Activated CD4-positive, alpha-beta memory T cell treated with anti-CD3 and anti-CD28 coated beads, Interleukin-2, amount 10 ng/mL, durations not matched to agents 7 days and 5 days (primary cell): ENCODE data around the gene ITGAV. TPM values are rescaled to one million over a fixed set of nuclear protein-coding genes. Genes with fewer than 3 reads are reported as not detected.

Source experiments
- CTCF ChIA-PET: fragments of 350-600 bp; sonication (Branson Sonifier 250); formaldehyde crosslinking; loops from one replicate; lab custom pipeline; 2021; ENCODE audit warnings: antibody characterized with exemption, inconsistent platforms; lab: Charles Lee
- POLR2A ChIA-PET: fragments of 350-600 bp; sonication (Branson Sonifier 250); formaldehyde crosslinking; loops from one replicate; lab custom pipeline; 2021; ENCODE audit warnings: antibody characterized with exemption; lab: Charles Lee
- DNase-seq: peaks from one replicate; pipeline ENCODE4 v3.0.0-alpha.2; 2020
- H3K27ac Mint-ChIP-seq: one replicate; pipeline ENCODE4 v1.8.0; 2021; ENCODE audit warnings: mild to moderate bottlenecking, mixed read lengths
- H3K27me3 Mint-ChIP-seq: one replicate; pipeline ENCODE4 v1.8.0; 2021; ENCODE audit warnings: mixed read lengths
- H3K36me3 Mint-ChIP-seq: one replicate; pipeline ENCODE4 v1.8.0; 2021; ENCODE audit warnings: low read depth, mixed read lengths
- H3K4me1 Mint-ChIP-seq: one replicate; pipeline ENCODE4 v1.8.0; 2021; ENCODE audit warnings: mixed read lengths
- H3K4me3 Mint-ChIP-seq: one replicate; pipeline ENCODE4 v1.8.0; 2021; ENCODE audit warnings: mild to moderate bottlenecking, mixed read lengths
- H3K9me3 Mint-ChIP-seq: one replicate; pipeline ENCODE4 v1.8.0; 2021; ENCODE audit warnings: mixed read lengths
- total RNA-seq, 2 experiments: library from RNA; stranded (reverse); gene quantifications; one replicate each; pipeline ENCODE4 v1.2.3, GENCODE V29; 2021

ITGAV gene
- total RNA-seq, 2 experiments from 2014 or later, result 9.8 to 10.2 TPM

DNA sequence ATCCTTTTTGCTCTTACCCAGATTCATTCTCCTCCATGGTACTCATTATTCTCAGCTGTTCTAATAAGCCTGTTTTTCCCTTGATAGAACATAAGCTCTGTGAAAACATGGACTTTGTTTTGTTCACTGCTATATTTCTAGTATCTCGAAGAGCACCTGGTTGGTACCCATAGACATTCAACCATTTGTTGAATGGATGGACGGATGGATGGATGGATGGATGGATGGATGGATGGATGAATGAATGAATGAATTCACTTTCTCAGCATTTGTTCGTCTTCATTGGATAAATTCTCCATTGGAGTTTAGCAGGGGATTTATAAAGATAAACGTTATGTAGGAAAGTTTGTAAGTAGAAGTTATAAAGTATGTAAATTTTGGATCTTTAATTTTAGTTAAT, 106.9 kb downstream of the ITGAV start:
- H3K4me1 Mint-ChIP-seq, result peaks cover 14% of the 10 kb centered on the region
- H3K27me3 Mint-ChIP-seq, result peaks cover 54% of the 10 kb centered on the region
- ChIA-PET POLR2A (no interaction called here), CTCF (no interaction called here)
- no peaks in the 10 kb centered on the region for H3K9me3 Mint-ChIP-seq
- no peak for DNase-seq
- no peak overlapping the region for H3K4me3 Mint-ChIP-seq
- H3K36me3 Mint-ChIP-seq, result no peaks in the 10 kb centered on the region
- H3K27ac Mint-ChIP-seq, result no peak overlapping the region

DNA sequence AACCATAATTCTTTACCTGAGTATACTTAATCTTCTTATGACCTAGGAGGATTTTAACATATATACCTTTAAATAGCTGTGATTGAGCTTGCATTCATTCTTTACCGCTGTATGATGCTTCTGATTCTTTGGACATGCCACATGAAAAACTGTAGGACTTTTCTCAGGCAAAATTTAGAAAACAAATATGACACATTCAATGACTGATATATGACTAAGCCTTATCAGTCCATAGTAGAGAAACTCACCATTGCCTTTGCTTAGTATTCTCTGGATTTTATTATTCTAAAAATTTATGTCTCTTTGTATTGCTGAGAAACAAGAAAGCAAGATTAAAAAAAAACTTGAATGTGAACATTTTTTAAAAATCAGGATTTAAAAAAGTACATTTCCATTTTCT, 107.7 kb downstream of the ITGAV start:
- no peak overlapping the region for H3K27ac Mint-ChIP-seq
- CTCF ChIA-PET, result no interaction called here
- POLR2A ChIA-PET, result no interaction called here
- no peak overlapping the region for H3K4me3 Mint-ChIP-seq
- DNase-seq, result no peak
- H3K9me3 Mint-ChIP-seq, result no peaks in the 10 kb centered on the region
- H3K4me1 Mint-ChIP-seq, result peaks cover 14% of the 10 kb centered on the region
- H3K27me3 Mint-ChIP-seq, result peaks cover 50% of the 10 kb centered on the region
- H3K36me3 Mint-ChIP-seq, result no peaks in the 10 kb centered on the region

DNA sequence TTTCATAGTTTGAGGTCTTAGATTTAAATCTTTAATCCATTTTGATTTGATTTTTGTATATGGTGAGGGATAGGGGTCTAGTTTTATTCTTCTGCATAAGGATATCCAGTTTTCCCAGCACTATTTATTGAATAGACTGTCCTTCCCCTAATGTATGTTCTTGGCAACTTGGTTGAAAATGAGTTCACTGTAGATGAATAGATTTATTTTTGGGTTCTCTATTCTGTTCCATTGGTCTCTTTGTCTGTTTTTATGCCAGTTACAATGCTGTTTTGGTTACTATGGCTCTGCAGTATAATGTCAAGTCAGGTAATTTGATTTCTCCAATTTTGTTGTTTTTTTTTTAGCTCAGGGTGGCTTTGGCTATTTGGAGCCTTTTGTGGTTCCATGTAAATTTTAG, 109.9 kb downstream of the ITGAV start:
- H3K4me1 Mint-ChIP-seq, result peaks cover 8% of the 10 kb centered on the region
- POLR2A ChIA-PET, result no interaction called here
- CTCF ChIA-PET, result no interaction called here
- peaks cover 40% of the 10 kb centered on the region for H3K27me3 Mint-ChIP-seq
- no peaks in the 10 kb centered on the region for H3K36me3 Mint-ChIP-seq
- H3K27ac Mint-ChIP-seq, result no peak overlapping the region
- no peaks in the 10 kb centered on the region for H3K9me3 Mint-ChIP-seq
- DNase-seq, result no peak
- no peak overlapping the region for H3K4me3 Mint-ChIP-seq

DNA sequence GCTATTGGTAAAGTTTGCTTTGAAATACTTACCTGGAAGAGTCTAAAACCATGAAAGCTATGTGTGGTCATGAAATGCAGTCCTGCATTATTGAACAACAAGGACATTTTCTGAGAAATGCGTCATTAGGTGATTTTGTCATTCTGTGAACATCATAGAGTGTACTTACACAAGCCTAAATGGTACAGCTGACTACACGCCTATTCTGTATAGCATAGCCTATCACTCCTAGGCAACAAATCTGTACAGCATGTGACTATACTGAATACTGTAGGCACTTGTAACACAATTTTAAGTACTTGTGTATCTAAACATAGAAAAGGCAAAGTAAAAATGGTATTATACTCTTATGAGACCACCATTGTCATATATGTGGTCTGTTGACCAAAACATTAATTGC, 112.2 kb downstream of the ITGAV start:
- no peak overlapping the region for H3K4me3 Mint-ChIP-seq

DNA sequence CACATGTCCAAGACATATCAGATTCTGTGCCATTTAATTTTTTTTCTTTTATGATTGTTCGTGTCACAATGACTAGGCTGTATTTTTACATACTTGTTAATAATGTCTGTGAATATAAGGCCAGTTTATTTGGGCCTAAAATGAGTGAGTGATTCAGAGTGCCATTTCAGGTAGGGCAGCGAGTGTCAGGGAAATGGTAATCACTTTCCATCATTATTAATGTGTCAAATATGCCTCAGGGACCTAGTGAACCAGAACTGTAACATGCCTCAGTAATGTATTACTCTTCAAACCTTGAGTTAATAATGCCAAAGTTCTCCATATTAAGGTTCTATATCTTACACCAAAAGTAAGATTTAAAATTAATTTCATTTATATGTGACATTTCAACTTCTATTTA, 112.6 kb downstream of the ITGAV start:
- Mint-ChIP-seq H3K27ac (no peak overlapping the region), H3K4me3 (no peak overlapping the region), H3K4me1 (no peaks in the 10 kb centered on the region), H3K9me3 (no peaks in the 10 kb centered on the region), H3K27me3 (peaks cover 24% of the 10 kb centered on the region), H3K36me3 (no peaks in the 10 kb centered on the region)
- DNase-seq, result no peak
- ChIA-PET CTCF (no interaction called here), POLR2A (no interaction called here)

More for the DNA sequence above, 112.2 kb downstream of the ITGAV start:
- Mint-ChIP-seq H3K9me3 (no peaks in the 10 kb centered on the region), H3K36me3 (no peaks in the 10 kb centered on the region), H3K27me3 (peaks cover 24% of the 10 kb centered on the region), H3K27ac (no peak overlapping the region), H3K4me1 (no peaks in the 10 kb centered on the region)
- ChIA-PET CTCF (no interaction called here), POLR2A (no interaction called here)
- DNase-seq, result no peak

DNA sequence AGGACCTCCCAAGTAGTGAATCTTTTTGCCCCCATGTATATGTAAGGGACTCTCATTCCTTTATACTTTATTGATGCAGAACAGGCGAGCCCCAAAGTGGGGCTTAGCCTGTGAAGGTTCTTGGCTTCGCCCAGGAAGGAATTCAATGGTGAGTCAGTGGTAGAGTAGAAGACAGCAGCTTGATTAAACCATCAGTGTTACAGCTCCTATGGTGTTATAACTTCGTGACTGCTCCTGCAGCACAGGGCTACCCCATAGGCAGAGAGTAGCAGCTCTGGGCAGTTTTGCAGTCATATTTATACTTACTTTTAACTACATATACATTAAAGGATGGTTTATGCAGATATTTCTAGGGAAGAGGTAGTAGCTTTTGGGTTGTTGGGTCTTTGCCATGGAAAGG, 115.0 kb downstream of the ITGAV start:
- ChIA-PET CTCF (no interaction called here), POLR2A (no interaction called here)
- Mint-ChIP-seq H3K36me3 (no peaks in the 10 kb centered on the region), H3K27ac (no peak overlapping the region), H3K27me3 (peaks cover 13% of the 10 kb centered on the region), H3K4me1 (no peaks in the 10 kb centered on the region), H3K9me3 (no peaks in the 10 kb centered on the region), H3K4me3 (no peak overlapping the region)
- no peak for DNase-seq

DNA sequence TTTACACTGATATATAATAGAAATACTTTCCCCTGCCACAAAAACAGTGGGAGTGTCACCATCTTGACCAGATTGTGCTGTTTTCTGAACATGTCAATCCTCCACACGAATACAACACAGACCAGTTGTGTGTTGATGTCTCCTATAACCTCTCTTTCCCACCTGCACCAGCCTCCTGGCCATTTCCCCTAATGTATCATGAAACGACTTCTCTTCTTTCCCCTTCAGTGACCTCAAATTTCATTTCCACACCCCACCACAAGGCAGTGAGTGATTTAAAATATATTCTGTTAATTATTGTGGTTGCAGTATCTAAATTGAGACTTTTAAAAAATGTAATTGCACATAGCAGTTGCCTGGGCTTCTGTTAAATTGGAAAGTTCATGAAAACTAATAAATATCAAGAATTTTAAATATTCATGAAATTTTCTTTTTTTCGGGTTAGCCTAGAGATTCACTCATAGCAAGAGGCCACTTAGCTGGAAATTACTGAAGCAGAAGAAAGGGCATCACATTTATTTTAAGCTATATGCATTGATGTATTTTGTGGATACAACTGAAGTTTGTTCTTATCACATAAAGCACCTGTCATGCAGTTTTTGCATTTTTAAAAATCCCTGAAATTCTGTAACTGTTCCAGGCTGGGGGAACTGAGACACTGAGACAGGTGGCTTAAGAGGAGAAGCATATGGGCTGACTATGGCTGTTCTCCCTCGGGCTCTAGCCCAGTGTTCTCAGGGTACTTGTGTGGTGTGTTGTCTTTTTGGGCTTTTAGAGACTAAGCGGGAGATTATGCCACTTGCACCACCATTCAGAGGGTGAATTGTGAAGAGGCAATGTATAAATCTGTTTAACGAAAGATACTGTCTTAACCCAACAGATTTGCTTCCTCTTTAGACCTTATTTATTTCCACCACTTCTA, 119.9 kb downstream of the ITGAV start:
- POLR2A ChIA-PET, result no interaction called here
- CTCF ChIA-PET, result no interaction called here
- Mint-ChIP-seq H3K36me3 (no peaks in the 10 kb centered on the region), H3K4me1 (no peaks in the 10 kb centered on the region), H3K27me3 (peaks cover 3% of the 10 kb centered on the region), H3K4me3 (no peak overlapping the region), H3K9me3 (no peaks in the 10 kb centered on the region), H3K27ac (no peak overlapping the region)
- no peak for DNase-seq

DNA sequence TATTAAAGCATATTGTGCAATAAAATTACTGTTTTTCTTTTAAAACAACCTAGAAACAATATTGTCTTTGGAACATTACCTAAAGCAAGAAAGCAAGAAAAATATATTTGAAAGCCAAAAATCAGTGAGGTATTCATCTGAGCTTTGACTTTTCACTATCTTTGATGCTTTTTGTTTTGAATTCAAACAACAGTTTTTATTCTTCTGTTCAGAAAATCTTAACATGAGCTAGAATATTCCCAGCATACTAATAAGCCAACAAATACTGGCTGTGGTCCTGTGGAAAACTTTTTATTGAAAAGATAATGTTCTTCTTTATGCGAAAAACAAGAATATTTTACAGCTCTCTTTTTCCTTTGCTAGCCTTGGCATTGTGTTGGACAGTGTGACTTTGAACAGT, 123.8 kb downstream of the ITGAV start:
- CTCF ChIA-PET, result interaction anchor here (0.7 kb wide), 1 partner anchor 25 kb away, joined by 4 read pairs; no protein-coding TSS in a partner anchor
- H3K27me3 Mint-ChIP-seq, result peaks cover 2% of the 10 kb centered on the region
- no peak for DNase-seq
- H3K36me3 Mint-ChIP-seq, result no peaks in the 10 kb centered on the region
- H3K27ac Mint-ChIP-seq, result no peak overlapping the region
- H3K9me3 Mint-ChIP-seq, result no peaks in the 10 kb centered on the region
- no peaks in the 10 kb centered on the region for H3K4me1 Mint-ChIP-seq
- no peak overlapping the region for H3K4me3 Mint-ChIP-seq
- POLR2A ChIA-PET, result no interaction called here

DNA sequence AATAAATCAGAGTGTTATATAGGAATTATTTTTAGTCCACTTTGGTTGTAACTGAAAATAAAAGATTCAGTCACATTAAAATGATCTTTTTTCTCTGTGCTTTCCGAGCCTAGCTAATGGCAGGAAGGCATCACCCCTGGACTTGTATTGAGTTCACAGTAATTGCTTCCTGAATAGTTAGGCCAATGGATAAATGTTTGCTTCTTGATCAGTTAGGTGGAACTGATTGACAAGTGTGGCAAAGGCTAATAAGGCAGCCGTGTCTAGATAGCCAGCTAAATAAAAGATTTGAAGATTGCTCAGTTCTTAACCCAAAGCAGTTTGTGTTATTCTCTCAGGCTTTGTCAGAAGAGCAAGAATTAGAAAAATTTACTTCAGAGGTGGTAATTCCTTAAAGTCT, 124.8 kb downstream of the ITGAV start:
- DNase-seq, result no peak
- H3K4me1 Mint-ChIP-seq, result no peaks in the 10 kb centered on the region
- ChIA-PET POLR2A (no interaction called here), CTCF (no interaction called here)
- no peak overlapping the region for H3K27ac Mint-ChIP-seq
- H3K4me3 Mint-ChIP-seq, result no peak overlapping the region
- H3K36me3 Mint-ChIP-seq, result no peaks in the 10 kb centered on the region
- no peaks in the 10 kb centered on the region for H3K9me3 Mint-ChIP-seq
- peaks cover 2% of the 10 kb centered on the region for H3K27me3 Mint-ChIP-seq

DNA sequence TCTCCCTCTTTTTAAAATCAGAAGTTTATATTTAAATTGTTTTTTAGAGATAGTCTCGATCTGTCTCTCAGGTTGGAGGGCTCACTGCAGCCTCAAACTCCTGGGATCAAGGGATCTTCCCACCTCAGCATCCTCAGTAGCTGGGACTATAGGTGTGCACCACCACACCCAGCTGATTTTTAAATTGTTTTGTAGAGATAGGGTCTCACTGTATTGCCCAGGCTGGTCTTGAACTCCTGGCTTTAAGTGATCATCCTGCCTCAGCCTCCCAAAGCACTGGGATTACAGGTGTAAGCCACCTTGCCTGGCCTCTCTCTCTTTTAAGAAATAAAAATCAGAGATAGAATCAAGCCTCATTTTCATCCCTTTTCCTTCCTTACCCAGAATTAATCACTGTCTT, 126.1 kb downstream of the ITGAV start:
- Mint-ChIP-seq H3K27me3 (peaks cover 2% of the 10 kb centered on the region), H3K27ac (no peak overlapping the region), H3K36me3 (no peaks in the 10 kb centered on the region), H3K9me3 (no peaks in the 10 kb centered on the region), H3K4me1 (no peaks in the 10 kb centered on the region), H3K4me3 (no peak overlapping the region)
- no peak for DNase-seq
- CTCF ChIA-PET, result no interaction called here
- POLR2A ChIA-PET, result no interaction called here

DNA sequence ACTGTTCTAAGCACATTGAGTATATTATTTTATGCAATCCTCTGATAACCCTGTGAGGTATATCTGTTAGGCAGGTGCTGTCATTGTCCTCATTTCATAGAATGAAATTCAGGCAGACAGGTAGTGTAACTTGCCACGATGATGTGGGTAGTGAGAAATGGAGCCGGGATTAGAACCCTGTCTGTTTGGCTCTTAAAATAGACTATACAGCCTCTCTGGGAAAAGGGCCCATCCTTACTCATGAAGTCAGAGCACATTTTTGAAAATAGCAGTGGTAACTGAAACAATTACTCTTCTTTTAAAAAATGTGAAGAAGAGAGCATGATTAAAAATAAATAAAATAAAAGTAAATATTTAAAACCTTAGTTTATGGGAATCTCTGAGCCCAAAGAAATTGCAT, 127.0 kb downstream of the ITGAV start:
- POLR2A ChIA-PET, result no interaction called here

DNA sequence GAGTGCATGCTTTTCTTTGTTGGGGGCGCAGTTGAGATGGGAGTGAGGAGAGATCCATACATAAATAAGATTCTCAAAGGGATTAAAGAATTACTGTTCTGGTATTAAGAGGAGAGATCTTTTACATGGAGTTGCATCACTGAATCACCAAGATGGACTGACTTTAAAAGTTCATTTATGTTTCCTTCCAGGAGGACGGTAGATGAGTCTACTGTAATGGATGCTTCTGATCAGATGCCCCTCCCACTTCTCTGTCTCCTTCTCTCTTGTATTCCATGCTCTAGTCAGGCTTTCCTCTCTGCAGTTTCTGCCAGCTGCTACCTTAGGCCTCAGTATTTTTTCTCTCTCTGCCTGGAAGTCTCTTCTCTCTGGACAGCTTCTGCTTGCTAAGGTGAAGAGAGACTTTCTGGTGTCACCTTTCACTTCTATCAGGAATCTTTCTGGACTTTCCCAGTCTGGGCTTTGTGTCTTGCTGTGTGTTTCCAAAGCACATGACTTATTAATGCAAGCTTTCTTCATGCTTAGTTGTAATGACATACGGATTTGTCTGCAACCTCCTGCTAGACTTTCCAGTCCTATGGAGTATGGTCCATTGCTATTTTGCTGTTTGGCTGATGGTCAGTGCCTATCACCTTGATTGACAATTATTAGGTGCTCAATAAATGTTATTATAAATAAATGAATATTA, 127.6 kb downstream of the ITGAV start:
- no peak for DNase-seq
- Mint-ChIP-seq H3K27ac (no peak overlapping the region), H3K4me3 (no peak overlapping the region), H3K9me3 (no peaks in the 10 kb centered on the region), H3K27me3 (peaks cover 5% of the 10 kb centered on the region), H3K4me1 (no peaks in the 10 kb centered on the region), H3K36me3 (no peaks in the 10 kb centered on the region)
- POLR2A ChIA-PET, result no interaction called here
- CTCF ChIA-PET, result no interaction called here

More for the DNA sequence above, 127.0 kb downstream of the ITGAV start:
- no peak for DNase-seq
- CTCF ChIA-PET, result no interaction called here
- no peaks in the 10 kb centered on the region for H3K36me3 Mint-ChIP-seq
- no peaks in the 10 kb centered on the region for H3K4me1 Mint-ChIP-seq
- H3K27ac Mint-ChIP-seq, result no peak overlapping the region
- peaks cover 2% of the 10 kb centered on the region for H3K27me3 Mint-ChIP-seq
- H3K4me3 Mint-ChIP-seq, result no peak overlapping the region
- no peaks in the 10 kb centered on the region for H3K9me3 Mint-ChIP-seq

DNA sequence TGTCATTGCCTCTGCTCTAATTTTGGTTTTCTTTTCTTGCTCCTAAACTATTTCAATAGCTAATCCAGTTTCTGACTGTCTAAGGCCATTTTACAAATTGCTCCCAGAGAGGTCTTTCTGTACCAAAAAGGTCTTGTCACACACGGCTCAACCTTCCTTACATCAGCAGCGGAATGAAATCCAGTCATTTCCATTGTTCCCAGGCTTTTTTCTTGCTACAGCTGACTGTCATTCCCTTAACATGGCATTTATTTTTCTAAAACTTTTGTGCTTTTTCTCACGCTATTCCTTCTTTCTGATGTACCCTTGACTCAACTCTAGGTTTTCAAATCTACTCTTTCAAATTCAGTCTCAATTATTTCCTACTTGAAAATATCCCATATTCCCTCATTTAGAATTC, 128.3 kb downstream of the ITGAV start:
- no peaks in the 10 kb centered on the region for H3K36me3 Mint-ChIP-seq
- no peak overlapping the region for H3K4me3 Mint-ChIP-seq
- H3K4me1 Mint-ChIP-seq, result no peaks in the 10 kb centered on the region
- peaks cover 5% of the 10 kb centered on the region for H3K27me3 Mint-ChIP-seq
- POLR2A ChIA-PET, result no interaction called here
- CTCF ChIA-PET, result no interaction called here
- DNase-seq, result no peak
- H3K27ac Mint-ChIP-seq, result no peak overlapping the region
- no peaks in the 10 kb centered on the region for H3K9me3 Mint-ChIP-seq
